Brain pericyte (primary cell): ENCODE measurements around the gene CCDC61.

Source experiments
- DNase-seq: peaks from one replicate; pipeline ENCODE4 v3.0.0-alpha.2; 2012; ENCODE audit warnings: low read depth, low spot score

Gene CCDC61

DNA sequence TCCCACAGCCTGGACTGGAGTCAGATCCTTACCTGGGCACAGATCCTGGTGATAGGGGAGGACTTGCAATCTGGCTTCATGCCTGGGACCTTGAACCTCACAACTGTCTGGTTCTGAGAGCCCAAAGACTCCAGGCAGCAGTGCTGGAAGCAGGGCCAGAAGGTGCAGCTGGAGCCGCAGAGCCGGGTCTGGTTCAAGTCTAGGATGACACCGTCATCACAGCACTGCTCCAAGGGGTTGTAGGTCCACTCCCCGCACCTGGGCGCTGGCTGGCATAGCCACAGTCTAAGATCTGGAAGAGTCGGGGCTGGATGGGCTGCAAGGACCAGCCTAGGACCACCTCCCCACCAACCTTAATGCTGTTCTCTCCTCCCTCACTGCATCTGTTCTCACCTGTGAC is 44.9 kb downstream of the CCDC61 start:
- no peak for DNase-seq

DNA sequence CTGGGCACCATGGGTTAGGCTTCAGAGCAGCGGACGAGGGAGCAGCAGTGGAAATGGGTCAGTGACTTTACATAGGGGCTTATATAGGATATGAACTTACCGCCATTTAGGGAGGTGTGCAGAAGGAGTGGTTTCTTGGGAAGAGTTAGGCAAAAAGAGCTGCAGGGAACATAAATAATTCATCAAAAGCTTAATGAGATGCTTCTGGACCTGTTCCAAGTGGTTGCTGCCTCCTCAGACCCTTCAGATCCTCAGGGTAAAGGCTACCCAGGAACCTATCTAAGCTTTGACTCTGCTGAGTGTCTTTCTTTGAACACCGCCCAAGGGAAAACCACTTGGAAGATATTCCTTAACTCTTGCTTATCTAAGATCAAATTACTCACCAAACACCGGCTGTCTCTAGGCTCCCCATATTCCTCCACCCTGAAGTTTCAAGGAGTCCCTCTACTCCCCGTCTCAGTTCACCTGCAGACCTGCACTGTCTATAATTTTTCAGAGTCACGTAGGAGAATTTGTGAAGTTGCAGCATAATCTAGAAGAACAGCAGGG is 45.8 kb downstream of the CCDC61 start, which contains the start of gene IGFL4:
Gene IGFL4 (minus strand): TSS at position 51 of the 549 bp plus-strand sequence. CDS start 40 bp downstream, at position 11.
- no peak for DNase-seq

DNA sequence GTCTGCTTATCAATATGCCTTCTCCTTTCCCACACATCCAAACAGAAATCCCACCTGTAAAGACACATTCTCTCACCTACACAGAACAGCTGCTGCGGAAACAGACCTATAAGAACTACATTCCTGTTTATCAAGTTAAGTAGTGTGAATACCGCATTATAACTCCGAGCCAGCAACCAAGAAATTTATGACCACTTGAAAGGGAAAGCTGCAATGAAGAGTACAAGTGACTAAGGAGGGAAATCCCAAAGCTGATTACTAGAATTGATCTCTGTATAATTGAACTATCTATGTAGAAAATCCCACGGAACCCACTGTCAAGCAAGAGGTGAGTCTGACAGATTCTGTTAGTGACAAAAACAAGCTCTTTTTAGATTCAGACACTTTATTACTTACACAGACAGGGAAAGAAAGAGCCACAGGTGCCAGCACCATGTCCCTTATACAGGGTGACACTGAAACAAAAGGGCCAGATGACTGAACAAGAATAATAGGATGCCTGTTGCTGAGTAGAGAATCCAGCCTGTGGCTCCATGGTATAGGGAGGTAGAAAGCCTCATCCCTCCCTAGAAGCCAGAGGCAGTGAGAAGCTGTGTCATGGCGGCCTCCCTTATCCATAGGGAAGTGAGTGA is 47.1 kb downstream of the CCDC61 start:
- DNase-seq, result no peak

DNA sequence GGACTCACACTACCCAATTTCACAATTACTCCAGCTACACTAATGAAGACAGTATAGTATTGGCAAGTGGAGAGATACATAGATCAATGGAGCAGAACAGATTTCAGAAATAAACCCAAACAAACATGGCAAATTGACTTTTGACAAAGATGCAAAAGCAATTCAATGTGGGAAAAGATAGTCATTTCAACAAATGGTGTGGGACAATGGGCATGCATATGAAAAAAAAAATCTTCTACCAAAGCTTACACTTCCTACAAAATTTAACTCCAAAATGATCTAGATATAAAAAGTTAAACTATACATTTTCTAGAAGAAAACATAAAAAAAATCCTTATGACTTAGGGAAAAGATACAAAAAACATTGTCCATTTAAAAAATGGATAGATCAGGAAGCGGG is 48.3 kb downstream of the CCDC61 start:
- no peak for DNase-seq

DNA sequence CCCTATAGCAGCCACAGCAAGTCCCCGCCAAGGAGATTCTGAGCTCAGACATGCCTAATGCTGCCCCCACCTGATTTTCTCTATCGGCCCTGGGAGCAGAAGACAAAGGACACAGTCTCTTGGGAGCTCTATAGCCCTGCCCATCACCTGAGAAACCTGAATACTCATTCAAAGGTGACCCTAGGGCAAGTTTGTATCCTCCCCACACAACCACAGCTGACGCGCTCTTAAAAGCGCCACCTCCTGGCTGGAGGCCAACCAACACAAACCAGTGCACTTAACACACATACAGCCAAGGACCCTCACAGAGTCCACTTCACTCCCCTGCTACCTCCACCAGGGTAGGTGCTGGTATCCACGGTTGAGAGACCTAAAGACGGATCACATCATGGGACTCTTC is 54.3 kb downstream of the CCDC61 start:
- no peak for DNase-seq

DNA sequence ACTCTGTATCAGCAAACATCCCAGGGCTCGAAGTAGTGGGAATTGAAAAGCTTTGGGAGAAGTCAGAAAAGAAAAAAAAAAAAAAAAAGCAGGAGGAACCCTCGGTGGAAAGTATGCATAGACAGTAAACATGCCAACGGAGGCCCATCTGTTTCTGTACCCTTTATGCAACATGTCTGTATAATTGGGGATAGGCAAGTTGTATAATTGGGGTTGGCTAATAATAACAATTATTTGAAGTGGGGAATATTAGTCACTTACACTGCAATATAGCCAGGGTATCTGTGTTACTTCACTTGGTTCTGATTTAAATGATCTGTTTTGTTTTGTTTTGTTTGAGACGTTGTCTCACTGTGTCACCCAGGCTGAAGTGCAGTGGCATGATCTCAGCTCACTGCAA is 57.6 kb downstream of the CCDC61 start:
- no peak for DNase-seq

DNA sequence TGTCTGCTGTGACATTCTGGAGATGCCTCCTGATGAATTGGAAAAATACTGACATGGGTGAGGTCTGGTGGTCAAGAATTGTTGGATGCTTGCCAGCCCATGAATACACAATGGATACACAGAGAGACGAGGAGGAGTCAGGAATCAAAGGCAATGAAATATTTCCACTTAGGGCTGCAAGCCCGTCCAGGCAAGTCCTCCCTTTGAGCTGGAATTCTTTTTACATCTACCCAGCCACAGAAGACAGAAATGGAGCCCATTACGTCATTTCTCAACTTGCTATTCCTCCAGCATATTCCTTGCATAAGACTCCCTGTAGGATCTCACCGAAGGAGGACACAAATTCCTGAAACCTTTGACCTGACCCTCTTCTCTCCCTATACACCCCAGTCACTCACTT is 61.3 kb downstream of the CCDC61 start:
- DNase-seq, result no peak

DNA sequence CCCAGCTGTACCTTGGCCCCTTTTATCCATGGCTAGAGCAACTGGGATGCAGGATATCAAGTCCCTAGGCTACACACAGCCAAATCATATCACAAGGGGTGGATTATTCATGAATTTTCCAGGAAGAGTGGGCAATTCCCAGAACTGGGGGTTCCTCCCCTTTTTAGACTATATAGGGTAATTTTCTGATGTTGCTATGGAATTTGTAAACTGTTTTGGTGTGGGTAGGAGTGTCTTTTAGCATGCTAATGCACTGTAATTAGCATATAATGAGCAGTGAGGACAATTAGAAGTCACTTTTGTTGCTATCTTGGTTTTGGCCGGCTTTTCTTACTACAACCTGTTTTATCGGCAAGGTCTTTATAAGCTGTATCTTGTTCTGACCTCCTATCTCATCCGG is 63.5 kb downstream of the CCDC61 start:
- DNase-seq, result no peak

DNA sequence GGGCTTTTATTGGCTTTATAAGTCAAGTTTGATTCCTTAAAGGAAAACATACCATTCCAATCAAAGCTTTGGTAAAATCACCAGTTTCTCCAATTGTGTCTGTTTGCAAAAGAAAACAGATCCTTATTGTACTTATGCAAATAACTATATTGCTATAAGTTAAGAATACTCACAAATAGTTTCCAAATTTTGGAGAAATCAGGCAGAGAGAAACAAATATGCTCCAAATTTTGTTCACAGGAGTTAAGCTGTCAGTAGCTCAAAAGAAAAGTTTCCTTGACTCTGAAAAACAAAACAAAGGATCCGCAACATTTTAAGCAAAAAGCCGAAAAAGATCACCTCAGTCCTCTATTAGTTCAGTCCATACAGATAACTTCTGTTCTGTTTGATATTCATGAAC is 64.7 kb downstream of the CCDC61 start:
- no peak for DNase-seq

DNA sequence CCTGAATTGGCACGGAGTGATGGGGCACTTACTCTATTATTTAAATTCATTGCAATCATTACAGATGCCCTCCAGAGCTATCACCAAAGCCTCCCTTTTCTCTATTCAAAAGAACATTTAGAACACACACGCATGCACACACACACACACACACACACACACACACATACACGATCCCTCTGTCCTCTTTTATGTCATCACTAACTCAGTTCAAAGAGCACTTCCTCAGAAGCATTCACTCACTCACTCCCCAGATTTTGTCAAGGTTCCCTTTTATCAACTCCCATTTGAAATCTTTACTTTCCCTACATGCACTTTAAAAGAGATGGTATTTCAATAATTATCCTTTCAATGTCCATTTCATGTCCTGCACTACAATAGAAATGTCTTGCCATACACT is 67.9 kb downstream of the CCDC61 start:
- DNase-seq, result no peak

DNA sequence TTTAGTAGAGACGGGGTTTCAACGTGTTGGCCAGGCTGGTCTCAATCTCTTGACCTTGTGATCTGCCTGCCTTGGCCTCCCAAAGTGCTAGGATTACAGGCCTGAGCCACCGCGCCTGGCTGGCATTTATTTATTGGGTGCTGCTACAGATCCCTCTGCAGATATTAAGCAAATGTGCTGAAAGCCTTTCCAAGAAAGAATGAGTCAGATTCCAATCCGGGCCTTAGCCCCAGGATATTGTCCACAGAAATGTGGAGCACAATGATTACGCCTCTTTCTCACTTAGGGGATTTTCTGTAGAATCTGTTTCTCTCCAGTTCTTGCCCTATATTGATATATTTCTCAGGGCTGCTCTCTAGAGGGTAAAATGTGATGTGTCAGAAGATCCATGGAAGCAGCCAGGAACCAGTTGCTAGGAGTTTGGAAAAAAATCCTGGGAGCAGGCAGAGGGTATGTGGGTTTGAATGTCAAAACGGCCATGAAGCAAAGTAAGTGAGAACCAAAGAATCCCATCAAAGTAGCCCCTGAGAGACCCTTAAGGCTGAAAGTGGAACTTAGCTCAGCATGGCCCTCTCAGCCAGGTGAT is 70.3 kb downstream of the CCDC61 start:
- DNase-seq, result no peak

DNA sequence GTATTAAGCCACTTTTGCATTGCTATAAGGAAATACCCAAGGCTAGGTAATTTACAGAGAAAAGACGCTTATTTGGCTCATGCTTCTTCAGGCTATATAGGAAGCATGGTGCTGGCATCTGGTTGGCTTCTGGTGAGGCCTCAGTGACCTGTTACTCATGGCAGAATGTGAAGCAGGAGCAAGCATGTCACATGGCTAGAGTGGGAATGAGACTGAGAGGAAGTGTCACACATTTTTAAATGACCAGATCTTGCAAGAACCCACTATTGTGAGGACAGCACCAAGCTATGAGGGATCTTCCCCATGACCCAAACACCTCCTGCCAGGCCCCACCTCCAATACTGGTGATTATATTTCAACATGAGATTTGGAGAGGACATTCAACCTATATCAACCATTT is 71.2 kb downstream of the CCDC61 start:
- no peak for DNase-seq

DNA sequence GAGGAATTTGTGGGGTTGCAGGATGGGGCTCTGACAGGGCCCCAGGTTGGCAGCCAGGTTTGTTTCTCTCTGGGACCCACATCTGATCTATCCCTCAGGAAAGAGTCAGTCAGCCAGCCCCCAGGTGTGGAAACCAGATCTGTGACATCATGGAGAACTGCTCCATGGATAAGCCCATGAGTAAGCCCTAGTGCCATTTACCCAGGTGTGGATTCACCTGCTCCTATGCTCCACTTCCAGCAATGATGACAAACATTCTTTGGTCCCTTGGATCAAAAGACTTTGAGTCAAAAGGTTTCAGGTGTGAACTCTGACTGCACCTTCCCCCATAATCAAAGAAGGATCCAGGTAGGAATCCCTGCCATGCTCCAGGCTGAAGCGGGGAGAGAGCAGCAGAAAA is 72.4 kb downstream of the CCDC61 start:
- DNase-seq, result no peak
